ENCODE results near the gene POLRMT.

POLRMT gene

GRCh38 chr19:658916-659839, 25.8 kb upstream of the POLRMT start:
- H3K27ac ChIP-seq: no peak overlapping the region
- TF ChIP-seq, protein P1, sequence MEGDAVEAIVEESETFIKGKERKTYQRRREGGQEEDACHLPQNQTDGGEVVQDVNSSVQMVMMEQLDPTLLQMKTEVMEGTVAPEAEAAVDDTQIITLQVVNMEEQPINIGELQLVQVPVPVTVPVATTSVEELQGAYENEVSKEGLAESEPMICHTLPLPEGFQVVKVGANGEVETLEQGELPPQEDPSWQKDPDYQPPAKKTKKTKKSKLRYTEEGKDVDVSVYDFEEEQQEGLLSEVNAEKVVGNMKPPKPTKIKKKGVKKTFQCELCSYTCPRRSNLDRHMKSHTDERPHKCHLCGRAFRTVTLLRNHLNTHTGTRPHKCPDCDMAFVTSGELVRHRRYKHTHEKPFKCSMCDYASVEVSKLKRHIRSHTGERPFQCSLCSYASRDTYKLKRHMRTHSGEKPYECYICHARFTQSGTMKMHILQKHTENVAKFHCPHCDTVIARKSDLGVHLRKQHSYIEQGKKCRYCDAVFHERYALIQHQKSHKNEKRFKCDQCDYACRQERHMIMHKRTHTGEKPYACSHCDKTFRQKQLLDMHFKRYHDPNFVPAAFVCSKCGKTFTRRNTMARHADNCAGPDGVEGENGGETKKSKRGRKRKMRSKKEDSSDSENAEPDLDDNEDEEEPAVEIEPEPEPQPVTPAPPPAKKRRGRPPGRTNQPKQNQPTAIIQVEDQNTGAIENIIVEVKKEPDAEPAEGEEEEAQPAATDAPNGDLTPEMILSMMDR (conservative IDR thresholded peaks at IDR 0.05): no peak
- TF ChIP-seq ZFX (IDR thresholded peaks at IDR 0.05): no peak

- no peak overlapping the region for H3K27ac ChIP-seq
- TF ChIP-seq, protein P1 (conservative IDR thresholded peaks at IDR 0.05): no peak
- TF ChIP-seq ZFX (IDR thresholded peaks at IDR 0.05): no peak
Measured at GRCh38 chr19:658059-658839, 24.9 kb upstream of the POLRMT start.

- no peak overlapping the region for H3K27ac ChIP-seq
- no peak for TF ChIP-seq ZFX (IDR thresholded peaks at IDR 0.05)
- TF ChIP-seq, protein P1 (conservative IDR thresholded peaks at IDR 0.05): no peak
Measured at GRCh38 chr19:657611-658010, 24.3 kb upstream of the POLRMT start.

DNA sequence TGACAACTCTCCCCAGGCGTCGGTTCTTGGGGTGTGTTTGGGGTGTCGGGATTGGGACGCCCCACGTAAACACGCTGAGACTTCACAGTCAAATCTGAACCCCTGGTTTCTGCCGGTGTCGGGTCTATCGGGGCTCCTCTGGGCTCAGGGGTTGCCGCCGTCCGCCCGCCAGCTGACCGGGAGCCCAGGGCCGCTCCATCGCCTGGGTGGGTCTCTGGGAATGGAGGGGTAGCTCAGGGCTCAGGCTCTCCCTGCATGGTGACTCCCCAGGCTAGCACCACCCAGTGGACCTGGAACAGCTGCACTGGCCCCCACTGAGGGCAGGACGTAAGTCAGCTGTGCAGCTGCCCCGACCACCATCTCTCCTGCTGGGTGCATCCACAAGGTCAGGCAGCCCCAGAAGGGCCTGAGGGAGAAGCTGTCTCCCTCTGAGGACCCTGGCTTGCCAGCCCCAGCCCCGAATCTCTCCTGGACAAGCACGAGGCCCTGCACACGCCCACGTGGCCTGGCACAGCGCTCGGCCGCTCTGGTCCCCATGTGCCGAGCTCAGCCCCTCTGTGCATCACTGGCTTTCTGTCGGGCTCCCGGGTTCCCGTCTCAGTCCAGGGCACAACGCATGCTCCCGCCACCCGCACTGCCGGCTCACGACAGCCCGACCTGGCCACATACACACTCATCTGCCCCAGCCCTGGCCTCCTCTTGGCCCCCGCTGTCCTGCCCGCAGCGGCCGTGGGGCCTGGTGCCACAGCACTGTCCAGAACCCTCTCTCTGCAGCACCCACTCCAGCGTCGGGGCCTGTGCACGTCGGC, 23.6 kb upstream of the POLRMT start:
- H3K27ac ChIP-seq: no peak overlapping the region
- TF ChIP-seq ZFX (IDR thresholded peaks at IDR 0.05): no peak
- TF ChIP-seq, protein P1 (conservative IDR thresholded peaks at IDR 0.05): no peak

- no peak overlapping the region for H3K27ac ChIP-seq
- TF ChIP-seq ZFX (IDR thresholded peaks at IDR 0.05): no peak
- TF ChIP-seq, protein P1 (conservative IDR thresholded peaks at IDR 0.05): no peak
Measured at GRCh38 chr19:655691-656090, 22.4 kb upstream of the POLRMT start.

DNA sequence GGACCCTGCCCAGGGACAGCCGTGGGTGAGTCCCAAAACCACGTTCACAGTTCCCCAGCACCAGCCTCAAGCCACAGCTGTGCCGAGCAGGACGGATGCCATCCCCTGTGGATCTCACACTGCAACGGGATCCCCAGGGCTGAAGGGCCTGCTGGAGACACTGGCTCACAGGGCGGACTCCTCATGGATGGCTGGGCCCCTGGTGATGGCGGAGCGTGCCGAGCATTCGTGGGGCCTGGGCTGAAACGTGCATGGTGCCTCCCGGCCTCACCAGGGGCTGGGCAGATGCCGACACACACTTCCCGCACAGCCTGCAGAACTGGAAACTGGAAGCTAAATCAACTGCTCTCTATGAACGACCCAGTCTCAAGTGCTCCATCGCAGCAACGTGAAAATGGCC, 20.1 kb upstream of the POLRMT start:
- TF ChIP-seq, protein P1 (conservative IDR thresholded peaks at IDR 0.05): no peak
- TF ChIP-seq ZFX (IDR thresholded peaks at IDR 0.05): no peak
- no peak overlapping the region for H3K27ac ChIP-seq

Data from C4-2B (cell line).